Esophagus (tissue), 2 donors: ENCODE measurements around the gene PDPK1. TPM values are rescaled to one million over a fixed set of nuclear protein-coding genes. Genes with fewer than 3 reads are reported as not detected.
"Not testable (repeated sequence)": the region's sequence is repeated elsewhere in the genome, so short reads cannot be mapped to it uniquely, and the experiment has no call there.

Experiments
- H3K27ac ChIP-seq, 2 donors: one replicate each; pipeline ENCODE4 v1.5.1; 2013; ENCODE audit warnings: low read depth in 2 of 2, mild to moderate bottlenecking in 2 of 2, inconsistent platforms in 1 of 2, low read length in 1 of 2, moderate library complexity in 1 of 2
- H3K27me3 ChIP-seq, 2 donors: one replicate each; pipeline ENCODE4 v1.6.1; 2013; ENCODE audit warnings: low read length in 2 of 2, control low read depth in 1 of 2, mild to moderate bottlenecking in 1 of 2; ENCODE audit not compliant: insufficient read depth in 2 of 2, control insufficient read depth in 1 of 2
- H3K36me3 ChIP-seq, 2 donors: one replicate each; pipeline ENCODE4 v1.6.1; 2013; ENCODE audit warnings: low read length in 1 of 2; ENCODE audit not compliant: control insufficient read depth in 2 of 2, insufficient read depth in 2 of 2
- H3K4me1 ChIP-seq, 2 donors: one replicate each; pipeline ENCODE4 v1.6.1; 2013; ENCODE audit warnings: low read length in 1 of 2; ENCODE audit not compliant: control insufficient read depth in 2 of 2, insufficient read depth in 2 of 2
- H3K4me3 ChIP-seq, 2 donors: one replicate each; pipeline ENCODE4 v1.5.1; 2013; ENCODE audit warnings: low read length in 2 of 2, mild to moderate bottlenecking in 2 of 2, low read depth in 1 of 2, moderate library complexity in 1 of 2
- H3K9me3 ChIP-seq, 2 donors: one replicate each; pipeline ENCODE4 v1.6.1; 2013; ENCODE audit warnings: mild to moderate bottlenecking in 2 of 2, low read depth in 1 of 2, low read length in 1 of 2, moderate library complexity in 1 of 2; ENCODE audit not compliant: control insufficient read depth in 2 of 2, insufficient read depth in 1 of 2
- WGBS, 2 donors: extraction: QIAGEN DNeasy Blood & Tissue Kit; methylation state at CpG; one replicate each; pipeline ENCODE4 v1.1.7; 2013; 5-methylcytosine and 5-hydroxymethylcytosine counted together
- polyA plus RNA-seq, 2 donors: library from polyadenylated mRNA; stranded (reverse); fragments of 200-250 nt; gene quantifications; one replicate each; pipeline ENCODE4 v1.2.3, GENCODE V29; 2013
- donor health status: healthy with polysubstance abuse.
- donor health status: Bipolar disorder and iron deficiency.

Gene PDPK1
- polyA plus RNA-seq, 2 donors, result 11.8 to 12.8 TPM

GRCh38 chr16:2651268-2651871, 113.5 kb downstream of the PDPK1 start:
- not testable (repeated sequence) for H3K36me3 ChIP-seq, H3K4me3 ChIP-seq, H3K4me1 ChIP-seq, H3K27me3 ChIP-seq, H3K9me3 ChIP-seq, H3K27ac ChIP-seq
- WGBS, 2 donors, result no CpG with 5 or more reads among the region's 14 CpGs

Other genes starting within 250 kb of the PDPK1 start
- 1 to 10 TPM; 1.4 to 1.7 TPM for gene ABCA3, start 197.3 kb upstream of the PDPK1 start, polyA plus RNA-seq
- gene CCNF, start 108.6 kb upstream of the PDPK1 start, polyA plus RNA-seq, result 1 to 10 TPM; 4.2 to 4.6 TPM
- 1 to 10 TPM; 3.7 to 6.0 TPM for gene TEDC2, start 77.9 kb upstream of the PDPK1 start, polyA plus RNA-seq
- gene NTN3, start 66.7 kb upstream of the PDPK1 start, polyA plus RNA-seq, result under 1 TPM in 1 of 2 donors, not detected in 1; 0.06 TPM
- gene TBC1D24, start 62.9 kb upstream of the PDPK1 start, polyA plus RNA-seq, result 1 to 10 TPM; 1.3 to 2.8 TPM
- 100 to 1,000 TPM; 196 to 214 TPM for gene ATP6V0C, start 24.1 kb upstream of the PDPK1 start, polyA plus RNA-seq
- 10 to 100 TPM; 18.8 to 24.1 TPM for gene AMDHD2, start 17.6 kb upstream of the PDPK1 start, polyA plus RNA-seq
- gene CEMP1, start 6.6 kb upstream of the PDPK1 start, polyA plus RNA-seq, result under 1 TPM; 0.18 to 0.55 TPM
- 10 to 100 TPM; 23.1 to 25.4 TPM for gene KCTD5, start 144.5 kb downstream of the PDPK1 start, polyA plus RNA-seq
- 100 to 1,000 TPM; 500 to 620 TPM for gene PRSS27, start 182.2 kb downstream of the PDPK1 start, polyA plus RNA-seq
- 100 to 1,000 TPM; 317 to 886 TPM for gene SRRM2, start 214.6 kb downstream of the PDPK1 start, polyA plus RNA-seq
- gene ELOB, start 239.3 kb downstream of the PDPK1 start, polyA plus RNA-seq, result 100 to 1,000 TPM; 361 to 887 TPM
- not detected for gene PRSS33, start 249.5 kb downstream of the PDPK1 start, polyA plus RNA-seq